HG03558 (cell line): Measurements from ENCODE around the gene ADCK2.
"Not testable (repeated sequence)": the region's sequence is repeated elsewhere in the genome, so short reads cannot be mapped to it uniquely, and the experiment has no call there.

Source experiments
- ATAC-seq: cut with Tn5 transposase; IDR thresholded peaks from one replicate; pipeline ENCODE4 v1.9.1; 2021; ENCODE audit warnings: moderate number of reproducible peaks; ENCODE audit not compliant: unreplicated experiment; ENCODE audit errors: extremely low read depth

ADCK2 gene

GRCh38 chr7:140689199-140690152, 16.7 kb downstream of the ADCK2 start:
- ATAC-seq, result no peak

GRCh38 chr7:140691376-140692045, 18.8 kb downstream of the ADCK2 start:
- no peak for ATAC-seq

- not testable (repeated sequence) for ATAC-seq
These were observed 21.1 kb downstream of the ADCK2 start for GRCh38 chr7:140693849-140694248.

GRCh38 chr7:140694592-140694991, 21.8 kb downstream of the ADCK2 start:
- no peak for ATAC-seq

GRCh38 chr7:140695381-140695780, 22.6 kb downstream of the ADCK2 start:
- ATAC-seq, result no peak

GRCh38 chr7:140696024-140696679, 23.4 kb downstream of the ADCK2 start:
- ATAC-seq, result peak; percentile 85

GRCh38 chr7:140696680-140697446, 24.1 kb downstream of the ADCK2 start, which contains the start of gene NDUFB2:
NDUFB2 (plus strand) TSS chr7:140696708; CDS start chr7:140696745, 37 bp downstream.
- peak; percentile 66 for ATAC-seq

GRCh38 chr7:140697447-140698143, 24.9 kb downstream of the ADCK2 start:
- ATAC-seq, result no peak

GRCh38 chr7:140698477-140698876, 25.7 kb downstream of the ADCK2 start:
- ATAC-seq, result no peak

GRCh38 chr7:140702774-140703173, 30.0 kb downstream of the ADCK2 start:
- ATAC-seq, result no peak

- ATAC-seq, result no peak
These were observed 31.5 kb downstream of the ADCK2 start for GRCh38 chr7:140704205-140704604.

- ATAC-seq, result no peak
These were observed 34.4 kb downstream of the ADCK2 start for GRCh38 chr7:140707132-140707531.

GRCh38 chr7:140708764-140709163, 36.0 kb downstream of the ADCK2 start:
- not testable (repeated sequence) for ATAC-seq

- ATAC-seq, result not testable (repeated sequence)
These were observed 39.6 kb downstream of the ADCK2 start for GRCh38 chr7:140712392-140712791.

GRCh38 chr7:140714331-140715040, 41.7 kb downstream of the ADCK2 start:
- ATAC-seq, result no peak

GRCh38 chr7:140719721-140720120, 47.0 kb downstream of the ADCK2 start:
- ATAC-seq, result no peak

- ATAC-seq, result no peak
These were observed 49.5 kb downstream of the ADCK2 start for GRCh38 chr7:140722254-140722653.

GRCh38 chr7:140723006-140723405, 50.3 kb downstream of the ADCK2 start:
- ATAC-seq, result no peak

- ATAC-seq, result no peak
These were observed 50.8 kb downstream of the ADCK2 start for GRCh38 chr7:140723574-140723973.
